ENCODE data around the gene BLOC1S6.
A peak's percentile ranks its signal among the peaks of the same experiment; 100 is the strongest.

Gene BLOC1S6

DNA sequence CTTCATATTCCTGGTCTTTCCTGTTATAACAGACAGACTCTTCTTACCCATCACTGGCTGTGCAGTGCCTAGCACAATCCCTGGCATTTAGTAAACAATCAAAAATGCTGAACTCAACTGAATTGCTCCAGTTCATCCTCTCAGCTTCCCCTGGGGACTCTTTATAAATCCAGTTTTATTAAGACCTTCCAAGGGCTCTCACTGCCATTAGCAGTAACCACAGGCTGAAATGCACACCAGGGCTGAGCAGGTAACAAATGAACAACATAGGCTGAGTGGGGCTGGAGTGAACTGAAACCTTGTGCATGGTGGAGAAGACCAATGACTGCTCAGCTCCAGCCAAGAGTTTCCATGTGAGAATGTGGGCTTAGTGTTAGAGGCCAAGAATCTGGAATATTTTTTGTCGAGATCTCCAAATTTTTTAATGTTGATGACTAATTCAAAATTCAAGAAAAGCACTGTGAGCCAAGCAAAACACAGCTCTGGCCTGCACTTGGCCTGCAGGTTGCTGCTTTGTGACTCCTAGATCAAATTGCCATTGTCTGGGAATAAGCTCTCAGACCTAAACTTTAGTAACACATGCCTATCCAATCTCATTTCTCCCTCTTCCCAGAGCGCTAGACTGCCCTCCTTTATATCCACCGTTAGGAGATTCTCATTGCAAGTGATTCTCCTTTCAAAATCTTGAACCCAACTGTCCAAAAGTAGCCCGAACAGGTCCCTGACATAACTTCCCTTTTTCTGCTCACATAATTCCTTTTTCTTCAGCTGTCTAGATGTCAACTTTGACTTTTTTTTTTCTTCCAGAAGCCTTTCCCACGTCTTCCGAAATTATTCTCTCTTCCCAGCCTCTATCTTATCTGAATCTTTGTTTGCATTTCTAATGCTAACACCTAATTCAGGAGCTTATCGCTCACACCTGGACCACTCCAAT, 55.1 kb downstream of the BLOC1S6 start:
- Histone ChIP-seq H3K36me3 (ENCODE audit: control insufficient read depth, insufficient read depth, low read length) (no peaks in the 10 kb centered on the region), H3K27me3 (replicated peaks; ENCODE audit: control insufficient read depth, insufficient read depth, low read length) (no peaks in the 10 kb centered on the region), H3K4me3 (replicated peaks; ENCODE audit: low read depth, low read length) (no peak overlapping the region)
- no peak for DNase-seq (ENCODE audit: extremely low read depth, insufficient read length)
- TF ChIP-seq, protein P1, sequence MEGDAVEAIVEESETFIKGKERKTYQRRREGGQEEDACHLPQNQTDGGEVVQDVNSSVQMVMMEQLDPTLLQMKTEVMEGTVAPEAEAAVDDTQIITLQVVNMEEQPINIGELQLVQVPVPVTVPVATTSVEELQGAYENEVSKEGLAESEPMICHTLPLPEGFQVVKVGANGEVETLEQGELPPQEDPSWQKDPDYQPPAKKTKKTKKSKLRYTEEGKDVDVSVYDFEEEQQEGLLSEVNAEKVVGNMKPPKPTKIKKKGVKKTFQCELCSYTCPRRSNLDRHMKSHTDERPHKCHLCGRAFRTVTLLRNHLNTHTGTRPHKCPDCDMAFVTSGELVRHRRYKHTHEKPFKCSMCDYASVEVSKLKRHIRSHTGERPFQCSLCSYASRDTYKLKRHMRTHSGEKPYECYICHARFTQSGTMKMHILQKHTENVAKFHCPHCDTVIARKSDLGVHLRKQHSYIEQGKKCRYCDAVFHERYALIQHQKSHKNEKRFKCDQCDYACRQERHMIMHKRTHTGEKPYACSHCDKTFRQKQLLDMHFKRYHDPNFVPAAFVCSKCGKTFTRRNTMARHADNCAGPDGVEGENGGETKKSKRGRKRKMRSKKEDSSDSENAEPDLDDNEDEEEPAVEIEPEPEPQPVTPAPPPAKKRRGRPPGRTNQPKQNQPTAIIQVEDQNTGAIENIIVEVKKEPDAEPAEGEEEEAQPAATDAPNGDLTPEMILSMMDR (IDR thresholded peaks at IDR 0.05; ENCODE audit: insufficient read depth, low read length, poor library complexity, severe bottlenecking) = no peak

DNA sequence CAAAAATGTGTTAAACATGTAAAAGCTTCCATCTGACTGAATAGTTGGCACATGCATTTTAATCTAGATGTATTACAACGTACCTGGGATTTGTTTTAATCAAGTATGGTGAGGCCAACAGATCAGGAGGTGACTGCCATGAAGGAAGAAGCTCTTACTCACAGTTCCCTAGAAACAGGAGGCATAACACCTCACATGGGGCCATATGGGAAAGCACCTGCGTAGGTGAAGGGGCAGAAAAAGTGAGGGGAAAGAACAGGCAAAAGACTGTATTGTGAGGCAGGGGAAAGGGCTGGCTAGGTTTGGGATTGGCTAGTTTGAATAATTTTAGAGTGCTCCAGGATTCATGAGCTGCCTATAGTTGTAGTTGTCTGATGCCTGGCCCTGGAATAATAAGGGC, 57.3 kb downstream of the BLOC1S6 start:
- Histone ChIP-seq H3K27me3 (replicated peaks; ENCODE audit: control insufficient read depth, insufficient read depth, low read length) (no peaks in the 10 kb centered on the region), H3K36me3 (ENCODE audit: control insufficient read depth, insufficient read depth, low read length) (no peaks in the 10 kb centered on the region), H3K4me3 (replicated peaks; ENCODE audit: low read depth, low read length) (no peak overlapping the region)
- DNase-seq (ENCODE audit: extremely low read depth, insufficient read length) = no peak
- TF ChIP-seq, protein P1 (IDR thresholded peaks at IDR 0.05; ENCODE audit: insufficient read depth, low read length, poor library complexity, severe bottlenecking) = no peak

- no peaks in the 10 kb centered on the region for H3K36me3 ChIP-seq (ENCODE audit: control insufficient read depth, insufficient read depth, low read length)
- DNase-seq (ENCODE audit: extremely low read depth, insufficient read length) = peak; percentile 26
- 0 out of 2 replicates have a peak overlapping the region, but pooled peaks have one; percentile 19 for H3K4me3 ChIP-seq (replicated peaks; ENCODE audit: low read depth, low read length)
- TF ChIP-seq, protein P1 (IDR thresholded peaks at IDR 0.05; ENCODE audit: insufficient read depth, low read length, poor library complexity, severe bottlenecking) = no peak
- H3K27me3 ChIP-seq (replicated peaks; ENCODE audit: control insufficient read depth, insufficient read depth, low read length) = no peaks in the 10 kb centered on the region
Measured at GRCh38 chr15:45645026-45645980, 58.1 kb downstream of the BLOC1S6 start.

- Histone ChIP-seq H3K36me3 (ENCODE audit: control insufficient read depth, insufficient read depth, low read length) (no peaks in the 10 kb centered on the region), H3K27me3 (replicated peaks; ENCODE audit: control insufficient read depth, insufficient read depth, low read length) (no peaks in the 10 kb centered on the region), H3K4me3 (replicated peaks; ENCODE audit: low read depth, low read length) (peak overlapping the region; percentile 19)
- TF ChIP-seq, protein P1 (IDR thresholded peaks at IDR 0.05; ENCODE audit: insufficient read depth, low read length, poor library complexity, severe bottlenecking) = no peak
- no peak for DNase-seq (ENCODE audit: extremely low read depth, insufficient read length)
Measured at GRCh38 chr15:45646220-45646619, 59.0 kb downstream of the BLOC1S6 start.

- H3K27me3 ChIP-seq (replicated peaks; ENCODE audit: control insufficient read depth, insufficient read depth, low read length) = no peaks in the 10 kb centered on the region
- H3K36me3 ChIP-seq (ENCODE audit: control insufficient read depth, insufficient read depth, low read length) = no peaks in the 10 kb centered on the region
- TF ChIP-seq, protein P1 (IDR thresholded peaks at IDR 0.05; ENCODE audit: insufficient read depth, low read length, poor library complexity, severe bottlenecking) = no peak
- no peak overlapping the region for H3K4me3 ChIP-seq (replicated peaks; ENCODE audit: low read depth, low read length)
- DNase-seq (ENCODE audit: extremely low read depth, insufficient read length) = no peak
Measured at GRCh38 chr15:45647828-45648227, 60.6 kb downstream of the BLOC1S6 start.

Data from GM06990 (cell line).